Fibroblast of mammary gland (primary cell): ENCODE measurements around the gene KCNA5.
A peak's percentile ranks its signal among the peaks of the same experiment; 100 is the strongest.

Source experiments
- DNase-seq: peaks from one replicate; pipeline ENCODE4 v3.0.0-alpha.2; 2010; ENCODE audit warnings: low read depth
- H3K4me3 ChIP-seq: 2 replicates; pipeline ENCODE4 v1.5.1; 2011; ENCODE audit warnings: low read depth, mild to moderate bottlenecking, low read length, moderate library complexity; ENCODE audit not compliant: control insufficient read depth
- TF ChIP-seq, protein P1 (sequence below): conservative IDR thresholded peaks from 2 replicates; pipeline ENCODE4 v1.5.1; 2011; ENCODE audit warnings: low read depth, low read length, inconsistent platforms; ENCODE audit not compliant: control insufficient read depth, insufficient read depth

The KCNA5 gene

DNA sequence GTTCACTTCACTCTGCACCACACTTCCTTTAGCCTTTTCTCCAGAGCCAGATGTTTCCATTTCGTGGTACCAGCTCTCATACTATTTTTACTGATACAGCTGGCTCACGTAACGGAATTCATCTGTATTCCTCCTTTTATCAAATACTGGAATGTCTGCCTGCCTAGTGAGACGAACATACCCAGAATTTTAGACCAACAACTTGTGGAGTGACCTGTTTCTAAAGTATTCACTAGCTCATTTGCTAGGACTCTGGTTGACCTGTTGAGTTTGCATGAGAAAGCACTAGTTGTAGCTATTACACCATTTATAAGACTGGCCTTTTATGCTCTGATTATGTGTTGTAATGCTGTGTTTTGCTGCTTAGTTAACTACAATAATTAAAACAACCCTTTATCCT is 22.6 kb downstream of the KCNA5 start:
- no peak for DNase-seq

DNA sequence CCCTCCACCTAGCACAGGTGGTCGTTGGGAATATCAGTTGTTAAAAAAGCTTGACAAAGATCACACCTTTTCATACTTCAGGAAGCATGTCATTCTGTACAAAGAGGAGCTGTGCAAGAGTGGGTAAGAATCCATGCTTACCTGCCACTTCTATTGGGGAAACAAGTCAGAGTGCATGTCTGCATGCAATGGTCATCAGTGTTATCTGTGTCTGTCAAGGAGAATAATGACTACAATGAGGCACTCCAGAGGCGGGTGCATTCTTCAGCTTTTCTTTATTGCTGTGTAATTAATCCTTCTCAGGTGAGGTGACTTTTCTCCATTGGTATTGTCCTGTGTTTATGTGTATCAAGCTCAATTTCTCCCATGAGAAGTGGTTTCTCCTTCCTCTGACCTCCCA is 24.4 kb downstream of the KCNA5 start:
- no peak for DNase-seq
- H3K4me3 ChIP-seq = no peak overlapping the region
- TF ChIP-seq, protein P1, sequence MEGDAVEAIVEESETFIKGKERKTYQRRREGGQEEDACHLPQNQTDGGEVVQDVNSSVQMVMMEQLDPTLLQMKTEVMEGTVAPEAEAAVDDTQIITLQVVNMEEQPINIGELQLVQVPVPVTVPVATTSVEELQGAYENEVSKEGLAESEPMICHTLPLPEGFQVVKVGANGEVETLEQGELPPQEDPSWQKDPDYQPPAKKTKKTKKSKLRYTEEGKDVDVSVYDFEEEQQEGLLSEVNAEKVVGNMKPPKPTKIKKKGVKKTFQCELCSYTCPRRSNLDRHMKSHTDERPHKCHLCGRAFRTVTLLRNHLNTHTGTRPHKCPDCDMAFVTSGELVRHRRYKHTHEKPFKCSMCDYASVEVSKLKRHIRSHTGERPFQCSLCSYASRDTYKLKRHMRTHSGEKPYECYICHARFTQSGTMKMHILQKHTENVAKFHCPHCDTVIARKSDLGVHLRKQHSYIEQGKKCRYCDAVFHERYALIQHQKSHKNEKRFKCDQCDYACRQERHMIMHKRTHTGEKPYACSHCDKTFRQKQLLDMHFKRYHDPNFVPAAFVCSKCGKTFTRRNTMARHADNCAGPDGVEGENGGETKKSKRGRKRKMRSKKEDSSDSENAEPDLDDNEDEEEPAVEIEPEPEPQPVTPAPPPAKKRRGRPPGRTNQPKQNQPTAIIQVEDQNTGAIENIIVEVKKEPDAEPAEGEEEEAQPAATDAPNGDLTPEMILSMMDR = no peak

More for the DNA sequence above, 22.6 kb downstream of the KCNA5 start:
- TF ChIP-seq, protein P1 = no peak
- no peak overlapping the region for H3K4me3 ChIP-seq

- DNase-seq = no peak
- TF ChIP-seq, protein P1 = no peak
- no peak overlapping the region for H3K4me3 ChIP-seq
Observed at GRCh38 chr12:5068619-5069018, 24.9 kb downstream of the KCNA5 start.

GRCh38 chr12:5070090-5070489 is 26.4 kb downstream of the KCNA5 start:
- TF ChIP-seq, protein P1 = no peak
- H3K4me3 ChIP-seq = no peak overlapping the region
- DNase-seq = no peak

- DNase-seq = no peak
- H3K4me3 ChIP-seq = no peak overlapping the region
- TF ChIP-seq, protein P1 = no peak
Observed at GRCh38 chr12:5071496-5071895, 27.8 kb downstream of the KCNA5 start.

DNA sequence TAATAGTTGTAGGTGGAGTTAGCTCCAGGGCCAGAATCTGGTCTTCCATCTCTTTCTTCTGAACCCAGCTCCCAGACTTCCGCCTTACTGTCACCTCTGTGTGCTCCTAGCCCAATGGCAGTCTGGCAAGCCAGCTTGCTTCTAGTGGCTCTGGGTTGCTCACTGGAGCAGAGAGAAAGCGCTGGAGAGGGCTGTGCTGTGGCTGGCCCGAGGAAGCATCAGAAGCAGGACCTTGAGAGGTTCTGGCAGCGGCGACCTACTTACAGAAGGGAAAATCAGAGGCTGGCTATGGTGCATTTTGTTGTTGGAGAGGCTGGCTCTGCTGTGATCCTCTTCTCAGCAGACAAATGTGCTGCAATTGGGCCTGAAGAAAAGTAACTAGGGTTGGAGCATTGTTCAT is 28.6 kb downstream of the KCNA5 start:
- DNase-seq = no peak
- H3K4me3 ChIP-seq = no peak overlapping the region
- TF ChIP-seq, protein P1 = no peak

DNA sequence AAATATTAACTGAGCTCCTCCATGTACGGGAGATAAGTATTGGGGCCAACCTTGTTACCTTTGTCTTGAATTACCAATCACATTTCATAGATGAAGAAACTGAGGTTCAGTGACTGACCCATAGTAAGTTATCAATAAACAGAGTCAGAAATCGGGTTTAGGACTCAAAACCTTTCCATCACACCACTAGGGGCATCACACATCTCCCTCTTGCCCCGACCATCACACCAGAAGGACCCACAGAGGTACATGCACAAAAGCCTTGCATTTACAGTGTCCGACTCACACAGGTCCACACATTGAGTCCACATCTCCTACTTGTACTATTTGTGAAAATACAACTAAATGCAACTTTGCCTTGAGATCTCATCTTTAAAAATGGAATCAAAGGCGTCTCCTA is 29.4 kb downstream of the KCNA5 start:
- no peak for DNase-seq
- TF ChIP-seq, protein P1 = peak; percentile 17
- no peak overlapping the region for H3K4me3 ChIP-seq
